Upper lobe of right lung (tissue), 1 donor: ENCODE measurements around the gene GJA4. TPM values are rescaled to one million over a fixed set of nuclear protein-coding genes. Genes with fewer than 3 reads are reported as not detected.
A peak's percentile ranks its signal among the peaks of the same experiment; 100 is the strongest.

Experiments used
- ATAC-seq: fragments of 200-7000 bp; cut with Tn5 transposase; one replicate; pipeline ENCODE4 v1.9.1; 2020; ENCODE audit warnings: mild to moderate bottlenecking, moderate library complexity
- DNase-seq: peaks from one replicate; pipeline ENCODE4 v3.0.0-alpha.2; 2020
- H3K27ac ChIP-seq: fragments of 200-600 bp; one replicate; pipeline ENCODE4 v1.8.0; 2022
- H3K27me3 ChIP-seq: fragments of 200-600 bp; one replicate; pipeline ENCODE4 v1.8.0; 2022; ENCODE audit warnings: mild to moderate bottlenecking
- H3K36me3 ChIP-seq: fragments of 200-600 bp; one replicate; pipeline ENCODE4 v1.8.0; 2022
- H3K4me1 ChIP-seq: fragments of 200-600 bp; one replicate; pipeline ENCODE4 v1.8.0; 2022
- H3K4me3 ChIP-seq: fragments of 200-600 bp; one replicate; pipeline ENCODE4 v1.8.0; 2022; ENCODE audit warnings: mild to moderate bottlenecking
- H3K9me3 ChIP-seq: fragments of 200-600 bp; one replicate; pipeline ENCODE4 v1.8.0; 2022
- intact Hi-C: fragments of 100-400 bp; cut with DNase I; formaldehyde crosslinking; loops from one replicate; pipeline ENCODE4 v1.11.0; 2022
- total RNA-seq: library from RNA; stranded (reverse); fragmentation: NEBNext Ultra II Directional; extraction: Animal tissue kit (Norgen Biotek cat#: 25700); gene quantifications from one replicate; pipeline ENCODE4 v1.2.1, GENCODE V29; 2021
- TF ChIP-seq, protein P1 (sequence below): fragments of 200-600 bp; IDR thresholded peaks from one replicate; pipeline ENCODE4 v1.8.0; 2022; ENCODE audit warnings: antibody characterized with exemption
- donor health status: DM: no; HTN: yes; CAD: no; lungs with severe emphysema.

GJA4 gene
- total RNA-seq, 1 donor from 2014 or later: 20.0 TPM

DNA sequence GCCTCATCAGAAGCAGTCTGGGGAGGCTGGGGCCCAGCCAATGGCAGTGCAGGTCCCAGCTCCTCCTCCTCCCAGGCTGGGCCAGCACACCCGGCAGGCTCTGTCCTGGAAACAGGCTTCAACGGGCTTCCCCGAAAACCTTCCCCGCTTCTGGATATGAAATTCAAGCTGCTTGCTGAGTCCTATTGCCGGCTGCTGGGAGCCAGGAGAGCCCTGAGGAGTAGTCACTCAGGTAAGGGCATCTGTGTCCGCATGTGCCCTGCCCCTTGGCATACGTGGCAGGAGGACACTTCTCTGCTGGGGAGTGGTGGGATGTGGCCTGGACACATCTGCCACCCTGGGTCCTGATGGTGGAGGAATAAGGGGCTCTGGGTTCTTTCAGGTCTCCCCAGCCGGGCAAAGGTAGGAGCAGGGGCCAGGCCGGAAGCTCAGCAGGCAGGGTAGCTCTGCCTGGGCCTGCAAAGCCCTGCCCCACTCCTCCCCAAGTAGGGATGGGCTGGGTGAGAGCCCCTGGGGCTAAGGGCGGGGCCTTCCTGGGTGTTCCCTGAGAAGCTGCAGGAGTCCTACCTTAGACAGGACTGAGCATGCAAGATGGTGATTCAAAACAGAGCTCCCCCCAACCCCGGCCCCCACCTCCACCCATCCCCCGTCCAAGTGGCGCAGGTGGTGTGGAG, 37.7 kb upstream of the GJA4 start, which contains the start of gene GJB5:
TSS of gene GJB5 (plus strand) at position 84 of the 674 bp plus-strand sequence. CDS start 2,284 bp downstream, outside the sequence.
- H3K4me3 ChIP-seq: no peak within 1 kb of the TSS
- no peaks in the 10 kb centered on the region for H3K9me3 ChIP-seq
- TF ChIP-seq, protein P1, sequence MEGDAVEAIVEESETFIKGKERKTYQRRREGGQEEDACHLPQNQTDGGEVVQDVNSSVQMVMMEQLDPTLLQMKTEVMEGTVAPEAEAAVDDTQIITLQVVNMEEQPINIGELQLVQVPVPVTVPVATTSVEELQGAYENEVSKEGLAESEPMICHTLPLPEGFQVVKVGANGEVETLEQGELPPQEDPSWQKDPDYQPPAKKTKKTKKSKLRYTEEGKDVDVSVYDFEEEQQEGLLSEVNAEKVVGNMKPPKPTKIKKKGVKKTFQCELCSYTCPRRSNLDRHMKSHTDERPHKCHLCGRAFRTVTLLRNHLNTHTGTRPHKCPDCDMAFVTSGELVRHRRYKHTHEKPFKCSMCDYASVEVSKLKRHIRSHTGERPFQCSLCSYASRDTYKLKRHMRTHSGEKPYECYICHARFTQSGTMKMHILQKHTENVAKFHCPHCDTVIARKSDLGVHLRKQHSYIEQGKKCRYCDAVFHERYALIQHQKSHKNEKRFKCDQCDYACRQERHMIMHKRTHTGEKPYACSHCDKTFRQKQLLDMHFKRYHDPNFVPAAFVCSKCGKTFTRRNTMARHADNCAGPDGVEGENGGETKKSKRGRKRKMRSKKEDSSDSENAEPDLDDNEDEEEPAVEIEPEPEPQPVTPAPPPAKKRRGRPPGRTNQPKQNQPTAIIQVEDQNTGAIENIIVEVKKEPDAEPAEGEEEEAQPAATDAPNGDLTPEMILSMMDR: no peak
- no peaks in the 10 kb centered on the region for H3K27me3 ChIP-seq
- ATAC-seq (no peak), DNase-seq (peak; percentile 55)
- no peaks in the 10 kb centered on the region for H3K4me1 ChIP-seq
- H3K36me3 ChIP-seq: no peaks in the 10 kb centered on the region
- no peak within 1 kb of the TSS for H3K27ac ChIP-seq
- intact Hi-C loops: no loop called here

DNA sequence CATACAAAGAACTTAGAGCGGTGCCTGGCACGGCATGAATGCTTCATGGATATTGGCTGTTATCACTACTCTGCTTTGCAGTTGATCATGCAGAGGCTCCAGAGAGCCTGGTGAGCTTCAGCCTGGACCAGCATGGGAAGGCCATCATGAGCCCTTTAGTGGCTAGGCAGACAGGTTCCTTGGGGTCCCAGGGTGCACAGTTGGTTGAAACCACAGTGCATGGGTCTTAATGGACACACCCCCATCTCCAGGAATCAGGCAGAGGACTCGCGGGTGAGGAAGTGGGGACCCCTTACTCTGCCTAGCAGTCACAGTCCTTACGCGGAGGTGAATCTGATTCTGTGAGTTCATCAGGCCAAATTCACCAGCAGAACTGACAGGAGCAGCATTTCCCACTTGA, 36.8 kb upstream of the GJA4 start:
- Histone ChIP-seq H3K36me3 (no peaks in the 10 kb centered on the region), H3K27ac (no peak overlapping the region), H3K9me3 (no peaks in the 10 kb centered on the region), H3K4me3 (no peak overlapping the region), H3K27me3 (no peaks in the 10 kb centered on the region), H3K4me1 (no peaks in the 10 kb centered on the region)
- intact Hi-C loops: no loop called here
- TF ChIP-seq, protein P1: no peak
- no peak for ATAC-seq
- no peak for DNase-seq

DNA sequence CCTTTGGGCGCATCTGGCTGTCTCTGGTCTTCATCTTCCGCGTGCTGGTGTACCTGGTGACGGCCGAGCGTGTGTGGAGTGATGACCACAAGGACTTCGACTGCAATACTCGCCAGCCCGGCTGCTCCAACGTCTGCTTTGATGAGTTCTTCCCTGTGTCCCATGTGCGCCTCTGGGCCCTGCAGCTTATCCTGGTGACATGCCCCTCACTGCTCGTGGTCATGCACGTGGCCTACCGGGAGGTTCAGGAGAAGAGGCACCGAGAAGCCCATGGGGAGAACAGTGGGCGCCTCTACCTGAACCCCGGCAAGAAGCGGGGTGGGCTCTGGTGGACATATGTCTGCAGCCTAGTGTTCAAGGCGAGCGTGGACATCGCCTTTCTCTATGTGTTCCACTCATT, 35.4 kb upstream of the GJA4 start:
- DNase-seq (no peak), ATAC-seq (no peak)
- no peaks in the 10 kb centered on the region for H3K36me3 ChIP-seq
- H3K4me1 ChIP-seq: no peaks in the 10 kb centered on the region
- TF ChIP-seq, protein P1: no peak
- intact Hi-C loops: no loop called here
- H3K27me3 ChIP-seq: peaks cover 2% of the 10 kb centered on the region
- H3K27ac ChIP-seq: no peak overlapping the region
- no peak overlapping the region for H3K4me3 ChIP-seq
- no peaks in the 10 kb centered on the region for H3K9me3 ChIP-seq

GRCh38 chr1:34758751-34759150, 34.0 kb upstream of the GJA4 start:
- intact Hi-C loops: no loop called here
- Histone ChIP-seq H3K27ac (no peak overlapping the region), H3K36me3 (no peaks in the 10 kb centered on the region), H3K4me3 (no peak overlapping the region), H3K9me3 (no peaks in the 10 kb centered on the region), H3K27me3 (peaks cover 5% of the 10 kb centered on the region), H3K4me1 (no peaks in the 10 kb centered on the region)
- TF ChIP-seq, protein P1: no peak
- ATAC-seq: no peak
- DNase-seq: no peak

- Histone ChIP-seq H3K9me3 (no peaks in the 10 kb centered on the region), H3K4me1 (no peaks in the 10 kb centered on the region), H3K4me3 (no peak within 1 kb of the TSS), H3K27ac (no peak within 1 kb of the TSS), H3K36me3 (no peaks in the 10 kb centered on the region), H3K27me3 (peaks cover 5% of the 10 kb centered on the region)
- DNase-seq (no peak), ATAC-seq (no peak)
- intact Hi-C loops: no loop called here
- TF ChIP-seq, protein P1: no peak
Measured at GRCh38 chr1:34759503-34760357, 33.1 kb upstream of the GJA4 start, which contains the start of gene GJB4. Gene GJB4, plus strand, starts transcription at chr1:34759740. Its CDS starts 1,515 bp downstream, at chr1:34761255.
